Ishikawa (cell line): Measurements from ENCODE around the gene HTR2A.

Source experiments
- CEBPB ChIP-seq: IDR thresholded peaks from 2 replicates; pipeline ENCODE4 v1.6.1; 2012
- CREB1 ChIP-seq: IDR thresholded peaks from 2 replicates; pipeline ENCODE4 v1.6.1; 2012; ENCODE audit warnings: low read depth
- EGR1 ChIP-seq: IDR thresholded peaks from 2 replicates; pipeline ENCODE4 v1.6.1; 2012
- EP300 ChIP-seq: IDR thresholded peaks from 2 replicates; pipeline ENCODE4 v1.6.1; 2012; ENCODE audit warnings: borderline replicate concordance
- FOXM1 ChIP-seq: IDR thresholded peaks from 2 replicates; pipeline ENCODE4 v1.6.1; 2012; ENCODE audit warnings: low read depth, borderline replicate concordance
- MAX ChIP-seq: IDR thresholded peaks from 2 replicates; pipeline ENCODE4 v1.6.1; 2012
- NFIC ChIP-seq: IDR thresholded peaks from 2 replicates; pipeline ENCODE4 v1.6.1; 2012
- RAD21 ChIP-seq: IDR thresholded peaks from 2 replicates; pipeline ENCODE4 v1.6.1; 2012; ENCODE audit warnings: low read depth
- REST ChIP-seq: IDR thresholded peaks from 2 replicates; pipeline ENCODE4 v1.6.1; 2012; ENCODE audit warnings: low read depth, mild to moderate bottlenecking
- TAF1 ChIP-seq: IDR thresholded peaks from 2 replicates; pipeline ENCODE4 v1.6.1; 2012; ENCODE audit warnings: low read depth, mild to moderate bottlenecking
- TCF12 ChIP-seq: IDR thresholded peaks from 2 replicates; pipeline ENCODE4 v1.6.1; 2012; ENCODE audit warnings: low read depth
- TEAD4 ChIP-seq: IDR thresholded peaks from 2 replicates; pipeline ENCODE4 v1.6.1; 2012
- USF1 ChIP-seq: IDR thresholded peaks from 2 replicates; pipeline ENCODE4 v1.6.1; 2012
- YY1 ChIP-seq: IDR thresholded peaks from 2 replicates; pipeline ENCODE4 v1.6.1; 2012; ENCODE audit warnings: low read depth
- ZBTB7A ChIP-seq: IDR thresholded peaks from 2 replicates; pipeline ENCODE4 v1.6.1; 2012; ENCODE audit warnings: low read depth

HTR2A gene

GRCh38 chr13:46871557-46871956 is 25.3 kb downstream of the HTR2A start:
- TF ChIP-seq YY1 (no peak), ZBTB7A (no peak), MAX (no peak), NFIC (no peak), CEBPB (no peak), TAF1 (no peak), TCF12 (no peak), TEAD4 (no peak), CREB1 (no peak), EGR1 (no peak), RAD21 (no peak), USF1 (no peak)

- no peak for TF ChIP-seq ZBTB7A
- no peak for TF ChIP-seq CREB1
- no peak for TF ChIP-seq TAF1
- TF ChIP-seq YY1 = no peak
- no peak for TF ChIP-seq CEBPB
- no peak for TF ChIP-seq NFIC
- no peak for TF ChIP-seq REST
- no peak for TF ChIP-seq FOXM1
- TF ChIP-seq TCF12 = no peak
- TF ChIP-seq MAX = no peak
- no peak for TF ChIP-seq TEAD4
- TF ChIP-seq USF1 = no peak
- TF ChIP-seq EP300 = no peak
- no peak for TF ChIP-seq RAD21
- no peak for TF ChIP-seq EGR1
Observed at GRCh38 chr13:46868091-46868490, 28.8 kb downstream of the HTR2A start.

- TF ChIP-seq CREB1 (no peak), EGR1 (no peak), TCF12 (no peak), TAF1 (no peak), CEBPB (no peak), RAD21 (no peak), USF1 (no peak), EP300 (no peak), TEAD4 (no peak), FOXM1 (no peak), NFIC (no peak), YY1 (no peak), REST (no peak), ZBTB7A (no peak)
Observed at GRCh38 chr13:46866150-46866549, 30.7 kb downstream of the HTR2A start.

GRCh38 chr13:46864941-46865340 is 31.9 kb downstream of the HTR2A start:
- TF ChIP-seq USF1 (no peak), NFIC (no peak), MAX (no peak), CREB1 (no peak), ZBTB7A (no peak), CEBPB (no peak), EP300 (no peak), TEAD4 (no peak), YY1 (no peak), EGR1 (no peak), RAD21 (no peak), TCF12 (no peak), TAF1 (no peak), FOXM1 (no peak), REST (no peak)
